Breast epithelium (tissue), 3 donors: ENCODE results near the gene PRG3.

ENCODE experiments used
- POLR2AphosphoS5 ChIP-seq, 3 donors: sonication (generic); formaldehyde crosslinking; IDR thresholded peaks; one replicate each; pipeline ENCODE4 v1.6.1; 2017; ENCODE audit warnings: antibody characterized with exemption in 3 of 3
- TF ChIP-seq, protein P1 (sequence below), 3 donors: fragments of 450-650 bp; IDR thresholded peaks; one replicate each; pipeline ENCODE4 v1.5.1; 2016 to 2017; ENCODE audit warnings: antibody characterized with exemption in 3 of 3, mild to moderate bottlenecking in 3 of 3, moderate library complexity in 3 of 3

DNA sequence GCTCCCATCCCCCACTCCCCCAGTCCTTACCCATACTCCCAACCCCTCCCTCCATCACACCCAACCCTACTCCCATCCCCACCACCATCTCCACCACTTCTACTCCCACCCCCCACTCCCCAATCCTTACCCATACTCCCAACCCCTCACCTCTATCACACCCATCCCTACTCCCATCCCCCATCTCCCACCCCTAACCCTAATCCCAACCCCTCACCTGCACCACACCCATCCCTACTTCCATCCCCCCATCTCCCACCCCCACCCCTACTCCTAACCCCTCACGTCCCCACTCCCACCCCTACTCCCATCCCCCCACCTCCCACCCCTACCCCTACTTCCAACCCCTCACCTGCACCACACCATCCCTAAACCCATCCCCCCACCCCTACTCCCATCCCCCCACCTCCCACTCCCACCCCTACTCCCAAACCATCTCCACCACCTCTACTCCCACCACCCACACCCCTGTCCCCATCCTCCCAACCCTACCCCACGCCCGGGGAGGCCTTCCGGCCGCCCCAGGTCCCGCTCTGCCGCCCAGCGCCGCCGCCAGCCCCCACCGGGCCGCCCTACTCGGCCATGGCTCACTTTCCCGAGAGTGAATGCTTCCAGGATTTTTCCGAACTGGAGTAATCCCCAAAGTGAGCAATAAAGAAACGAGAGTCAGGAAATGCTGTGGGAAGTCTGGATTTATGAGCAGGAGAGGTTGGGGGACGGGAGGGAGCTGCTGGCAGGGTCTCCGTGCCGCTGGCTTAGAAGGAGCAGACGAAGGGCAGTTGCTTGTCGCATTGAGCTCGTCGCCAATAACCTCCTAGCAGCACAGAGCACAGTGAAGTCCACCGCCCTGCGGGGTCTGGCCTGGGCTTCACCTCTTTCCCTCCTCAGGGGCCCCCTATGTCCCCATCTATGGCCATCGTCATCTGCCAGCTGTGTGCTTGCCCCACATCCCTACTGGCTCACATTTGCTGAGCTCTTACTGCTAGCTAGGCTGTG lies 4.6 kb downstream of the PRG3 start:
- TF ChIP-seq, protein P1, sequence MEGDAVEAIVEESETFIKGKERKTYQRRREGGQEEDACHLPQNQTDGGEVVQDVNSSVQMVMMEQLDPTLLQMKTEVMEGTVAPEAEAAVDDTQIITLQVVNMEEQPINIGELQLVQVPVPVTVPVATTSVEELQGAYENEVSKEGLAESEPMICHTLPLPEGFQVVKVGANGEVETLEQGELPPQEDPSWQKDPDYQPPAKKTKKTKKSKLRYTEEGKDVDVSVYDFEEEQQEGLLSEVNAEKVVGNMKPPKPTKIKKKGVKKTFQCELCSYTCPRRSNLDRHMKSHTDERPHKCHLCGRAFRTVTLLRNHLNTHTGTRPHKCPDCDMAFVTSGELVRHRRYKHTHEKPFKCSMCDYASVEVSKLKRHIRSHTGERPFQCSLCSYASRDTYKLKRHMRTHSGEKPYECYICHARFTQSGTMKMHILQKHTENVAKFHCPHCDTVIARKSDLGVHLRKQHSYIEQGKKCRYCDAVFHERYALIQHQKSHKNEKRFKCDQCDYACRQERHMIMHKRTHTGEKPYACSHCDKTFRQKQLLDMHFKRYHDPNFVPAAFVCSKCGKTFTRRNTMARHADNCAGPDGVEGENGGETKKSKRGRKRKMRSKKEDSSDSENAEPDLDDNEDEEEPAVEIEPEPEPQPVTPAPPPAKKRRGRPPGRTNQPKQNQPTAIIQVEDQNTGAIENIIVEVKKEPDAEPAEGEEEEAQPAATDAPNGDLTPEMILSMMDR (IDR thresholded peaks at IDR 0.05): no peak
- no peak for TF ChIP-seq POLR2AphosphoS5 (IDR thresholded peaks at IDR 0.05)
